ENCODE results near the gene KSR2. TPM values are rescaled to one million over a fixed set of nuclear protein-coding genes. Genes with fewer than 3 reads are reported as not detected.
A peak's percentile ranks its signal among the peaks of the same experiment; 100 is the strongest.
"Not testable (repeated sequence)": the region's sequence is repeated elsewhere in the genome, so short reads cannot be mapped to it uniquely, and the experiment has no call there.

The KSR2 gene
- total and polyA plus RNA-seq, 10 of the 15 experiments (the other 5 are each of a cell fraction or from before 2014, with no cell fraction given), result under 0.01 to 1.5 (median 0.01) TPM; not detected in 3

DNA sequence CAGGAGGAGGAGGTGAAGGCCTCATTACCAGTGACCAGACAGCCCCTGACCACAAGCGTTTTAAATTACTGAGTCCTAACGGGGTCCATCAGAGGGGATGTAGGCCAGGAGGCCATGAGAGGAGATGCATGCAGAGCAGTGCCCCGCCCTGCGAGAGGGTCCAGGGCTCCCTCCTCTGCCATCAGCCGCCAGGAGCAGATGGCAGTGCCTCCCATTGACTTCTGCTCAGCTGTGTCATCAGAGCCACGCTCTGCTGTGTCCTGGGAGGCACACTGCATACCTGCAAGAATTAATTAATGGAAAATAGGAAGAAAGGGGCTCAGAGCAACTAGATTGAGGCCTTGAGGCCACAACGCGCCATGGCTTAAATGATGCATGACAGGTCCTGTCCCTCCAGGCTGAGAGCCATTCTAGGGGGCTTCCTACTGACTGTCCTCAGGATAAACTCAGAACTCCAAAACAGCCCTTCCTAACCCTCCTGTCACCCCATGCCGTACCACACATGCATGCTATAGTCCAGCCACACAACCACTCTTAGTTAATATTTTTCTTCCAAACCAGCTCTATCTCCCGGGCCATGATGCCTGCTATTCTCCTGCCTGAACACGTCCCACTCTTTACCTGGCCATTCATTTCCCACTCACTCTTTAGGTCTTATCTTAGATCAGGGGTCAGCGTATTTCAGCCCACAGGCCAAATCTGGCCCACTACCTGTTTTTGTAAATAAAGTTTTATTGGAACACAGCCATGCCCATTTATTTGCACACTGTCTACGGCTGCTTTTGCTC lies 235.8 kb downstream of the KSR2 start:
- in situ Hi-C loops (cut with MboI) (no loop called here), intact Hi-C loops (cut with micrococcal nuclease; ENCODE audit: unreplicated experiment) (no loop called here)
- no peak overlapping the region for H3K9ac ChIP-seq (ENCODE audit: control insufficient read depth, insufficient read depth, low read length)
- RAD21 ChIA-PET (ENCODE audit: unreplicated experiment), result no interaction called here
- H3K27me3 ChIP-seq (replicated peaks in 1 of 2; ENCODE audit: control insufficient read depth in 2 of 2, insufficient read depth in 2 of 2, low read length in 1 of 2), result no peaks in the 10 kb centered on the region
- no peak overlapping the region for H2AFZ ChIP-seq (ENCODE audit: control insufficient read depth, low read depth, low read length)
- no peaks in the 10 kb centered on the region for H3K4me1 ChIP-seq (ENCODE audit: control insufficient read depth, insufficient read depth, low read length)
- H3K9me3 ChIP-seq (replicated peaks; ENCODE audit: control insufficient read depth, insufficient read depth, low read length), result no peaks in the 10 kb centered on the region
- ATAC-seq (no peak), DNase-seq (ENCODE audit: low read depth, low spot score) (no peak), FAIRE-seq (no peak)
- POLR2A ChIA-PET, result no interaction called here
- no peak overlapping the region for H3K27ac ChIP-seq (ENCODE audit: control insufficient read depth, insufficient read depth)
- no peaks in the 10 kb centered on the region for H3K79me2 ChIP-seq (ENCODE audit: control insufficient read depth, insufficient read depth, low read length)
- TF ChIP-seq RAD51 (IDR thresholded peaks at IDR 0.05) (no peak), RB1 (IDR thresholded peaks at IDR 0.05; ENCODE audit: borderline replicate concordance) (no peak)
- TF ChIP-seq, protein P1, sequence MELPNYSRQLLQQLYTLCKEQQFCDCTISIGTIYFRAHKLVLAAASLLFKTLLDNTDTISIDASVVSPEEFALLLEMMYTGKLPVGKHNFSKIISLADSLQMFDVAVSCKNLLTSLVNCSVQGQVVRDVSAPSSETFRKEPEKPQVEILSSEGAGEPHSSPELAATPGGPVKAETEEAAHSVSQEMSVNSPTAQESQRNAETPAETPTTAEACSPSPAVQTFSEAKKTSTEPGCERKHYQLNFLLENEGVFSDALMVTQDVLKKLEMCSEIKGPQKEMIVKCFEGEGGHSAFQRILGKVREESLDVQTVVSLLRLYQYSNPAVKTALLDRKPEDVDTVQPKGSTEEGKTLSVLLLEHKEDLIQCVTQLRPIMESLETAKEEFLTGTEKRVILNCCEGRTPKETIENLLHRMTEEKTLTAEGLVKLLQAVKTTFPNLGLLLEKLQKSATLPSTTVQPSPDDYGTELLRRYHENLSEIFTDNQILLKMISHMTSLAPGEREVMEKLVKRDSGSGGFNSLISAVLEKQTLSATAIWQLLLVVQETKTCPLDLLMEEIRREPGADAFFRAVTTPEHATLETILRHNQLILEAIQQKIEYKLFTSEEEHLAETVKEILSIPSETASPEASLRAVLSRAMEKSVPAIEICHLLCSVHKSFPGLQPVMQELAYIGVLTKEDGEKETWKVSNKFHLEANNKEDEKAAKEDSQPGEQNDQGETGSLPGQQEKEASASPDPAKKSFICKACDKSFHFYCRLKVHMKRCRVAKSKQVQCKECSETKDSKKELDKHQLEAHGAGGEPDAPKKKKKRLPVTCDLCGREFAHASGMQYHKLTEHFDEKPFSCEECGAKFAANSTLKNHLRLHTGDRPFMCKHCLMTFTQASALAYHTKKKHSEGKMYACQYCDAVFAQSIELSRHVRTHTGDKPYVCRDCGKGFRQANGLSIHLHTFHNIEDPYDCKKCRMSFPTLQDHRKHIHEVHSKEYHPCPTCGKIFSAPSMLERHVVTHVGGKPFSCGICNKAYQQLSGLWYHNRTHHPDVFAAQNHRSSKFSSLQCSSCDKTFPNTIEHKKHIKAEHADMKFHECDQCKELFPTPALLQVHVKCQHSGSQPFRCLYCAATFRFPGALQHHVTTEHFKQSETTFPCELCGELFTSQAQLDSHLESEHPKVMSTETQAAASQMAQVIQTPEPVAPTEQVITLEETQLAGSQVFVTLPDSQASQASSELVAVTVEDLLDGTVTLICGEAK (IDR thresholded peaks at IDR 0.05; ENCODE audit: borderline replicate concordance), result peak; percentile 48; the same call in 1 of the 2 replicates
- H3K4me2 ChIP-seq (ENCODE audit: control insufficient read depth, insufficient read depth), result no peak overlapping the region
- BruUV-seq (replicated peaks), result no TSS peak
- SMC1A ChIA-PET (ENCODE audit: uncharacterized antibody, unreplicated experiment), result no interaction called here
- H3K36me3 ChIP-seq (ENCODE audit: control insufficient read depth in 2 of 2, insufficient read depth in 2 of 2, low read length in 1 of 2), result no peaks in the 10 kb centered on the region
- CTCF ChIA-PET, result interaction anchor here (1.0 kb wide), 1 partner anchor 117 kb away, joined by 3 read pairs; no protein-coding TSS in a partner anchor
- no peaks in the 10 kb centered on the region for H4K20me1 ChIP-seq (ENCODE audit: control insufficient read depth, insufficient read depth)
- H3K4me3 ChIP-seq, result no peak overlapping the region
- 30% methylated on average over 13 of the region's 13 CpGs for WGBS (ENCODE audit: insufficient coverage, insufficient replicate concordance, low lambda C conversion rate, missing lambda C conversion rate)

- BruUV-seq (replicated peaks); H3K9me3 ChIP-seq (replicated peaks; ENCODE audit: control insufficient read depth, insufficient read depth, low read length); POLR2A ChIA-PET; DNase-seq (ENCODE audit: low read depth, low spot score); CTCF ChIA-PET; H3K36me3 ChIP-seq (ENCODE audit: control insufficient read depth in 2 of 2, insufficient read depth in 2 of 2, low read length in 1 of 2); H3K27me3 ChIP-seq (replicated peaks in 1 of 2; ENCODE audit: control insufficient read depth in 2 of 2, insufficient read depth in 2 of 2, low read length in 1 of 2); intact Hi-C loops (cut with micrococcal nuclease; ENCODE audit: unreplicated experiment); H3K4me1 ChIP-seq (ENCODE audit: control insufficient read depth, insufficient read depth, low read length); H3K4me2 ChIP-seq (ENCODE audit: control insufficient read depth, insufficient read depth); RAD21 ChIA-PET (ENCODE audit: unreplicated experiment); H2AFZ ChIP-seq (ENCODE audit: control insufficient read depth, low read depth, low read length); H3K4me3 ChIP-seq; H3K9ac ChIP-seq (ENCODE audit: control insufficient read depth, insufficient read depth, low read length); H3K27ac ChIP-seq (ENCODE audit: control insufficient read depth, insufficient read depth); in situ Hi-C loops (cut with MboI); H3K79me2 ChIP-seq (ENCODE audit: control insufficient read depth, insufficient read depth, low read length); H4K20me1 ChIP-seq (ENCODE audit: control insufficient read depth, insufficient read depth); ATAC-seq; FAIRE-seq; SMC1A ChIA-PET (ENCODE audit: uncharacterized antibody, unreplicated experiment): not testable (repeated sequence)
- 71% methylated on average over 21 of the region's 32 CpGs for WGBS (ENCODE audit: insufficient coverage, insufficient replicate concordance, low lambda C conversion rate, missing lambda C conversion rate)
Observed at GRCh38 chr12:117731131-117731530, 237.7 kb downstream of the KSR2 start.

All from GM12878 (cell line).